Measurements from ENCODE around the gene IP6K3. TPM values are rescaled to one million over a fixed set of nuclear protein-coding genes. Genes with fewer than 3 reads are reported as not detected.

IP6K3 gene
- total RNA-seq, 4 donors from 2014 or later: 0.51 to 0.83 TPM; not detected in 2

- no peaks in the 10 kb centered on the region for H3K27me3 ChIP-seq
- WGBS: 91% methylated on average over 18 of the region's 25 CpGs
- H3K27ac ChIP-seq: no peak overlapping the region
- H3K9me3 ChIP-seq: no peaks in the 10 kb centered on the region
- TF ChIP-seq POLR2A (IDR thresholded peaks at IDR 0.05) (no peak), EP300 (IDR thresholded peaks at IDR 0.05) (no peak), CTCF (IDR thresholded peaks at IDR 0.05) (no peak), POLR2AphosphoS5 (IDR thresholded peaks at IDR 0.05) (no peak)
- no peak overlapping the region for H3K4me3 ChIP-seq
- no peak for DNase-seq (ENCODE audit: low spot score in 2 of 2)
- H3K4me1 ChIP-seq: peaks cover 16% of the 10 kb centered on the region
- H3K36me3 ChIP-seq: peaks cover 100% of the 10 kb centered on the region
Measured at GRCh38 chr6:33777398-33778388, 31.0 kb upstream of the IP6K3 start.

- 86% methylated on average over 8 of the region's 13 CpGs for WGBS
- no peak for DNase-seq (ENCODE audit: low spot score in 2 of 2)
- Histone ChIP-seq H3K27me3 (no peaks in the 10 kb centered on the region), H3K4me1 (peaks cover 25% of the 10 kb centered on the region), H3K27ac (no peak overlapping the region), H3K4me3 (no peak overlapping the region), H3K9me3 (no peaks in the 10 kb centered on the region), H3K36me3 (peaks cover 98% of the 10 kb centered on the region)
- TF ChIP-seq POLR2AphosphoS5 (IDR thresholded peaks at IDR 0.05) (no peak), CTCF (IDR thresholded peaks at IDR 0.05) (no peak), POLR2A (IDR thresholded peaks at IDR 0.05) (no peak), EP300 (IDR thresholded peaks at IDR 0.05) (no peak)
Measured at GRCh38 chr6:33776764-33777163, 30.1 kb upstream of the IP6K3 start.

GRCh38 chr6:33776186-33776585 lies 29.5 kb upstream of the IP6K3 start:
- Histone ChIP-seq H3K4me1 (peaks cover 26% of the 10 kb centered on the region), H3K36me3 (peaks cover 93% of the 10 kb centered on the region), H3K27me3 (no peaks in the 10 kb centered on the region), H3K27ac (no peak overlapping the region), H3K4me3 (no peak overlapping the region), H3K9me3 (no peaks in the 10 kb centered on the region)
- whole genome bisulfite sequencing: 100% methylated on average over 3 of the region's 4 CpGs
- DNase-seq (ENCODE audit: low spot score in 2 of 2): no peak
- TF ChIP-seq EP300 (IDR thresholded peaks at IDR 0.05) (no peak), CTCF (IDR thresholded peaks at IDR 0.05) (no peak), POLR2A (IDR thresholded peaks at IDR 0.05) (no peak), POLR2AphosphoS5 (IDR thresholded peaks at IDR 0.05) (no peak)

GRCh38 chr6:33774774-33775173 lies 28.1 kb upstream of the IP6K3 start:
- no peak overlapping the region for H3K4me3 ChIP-seq
- peaks cover 39% of the 10 kb centered on the region for H3K4me1 ChIP-seq
- H3K27ac ChIP-seq: no peak overlapping the region
- WGBS: 100% methylated on average over 3 of the region's 3 CpGs
- peaks cover 78% of the 10 kb centered on the region for H3K36me3 ChIP-seq
- TF ChIP-seq EP300 (IDR thresholded peaks at IDR 0.05): no peak
- TF ChIP-seq CTCF (IDR thresholded peaks at IDR 0.05): no peak
- TF ChIP-seq POLR2AphosphoS5 (IDR thresholded peaks at IDR 0.05): no peak
- TF ChIP-seq POLR2A (IDR thresholded peaks at IDR 0.05): no peak
- H3K9me3 ChIP-seq: no peaks in the 10 kb centered on the region
- DNase-seq (ENCODE audit: low spot score in 2 of 2): no peak
- H3K27me3 ChIP-seq: no peaks in the 10 kb centered on the region

GRCh38 chr6:33772902-33773472 lies 26.3 kb upstream of the IP6K3 start:
- Histone ChIP-seq H3K4me3 (no peak overlapping the region), H3K36me3 (peaks cover 61% of the 10 kb centered on the region), H3K27ac (no peak overlapping the region), H3K9me3 (no peaks in the 10 kb centered on the region), H3K27me3 (no peaks in the 10 kb centered on the region), H3K4me1 (peaks cover 47% of the 10 kb centered on the region)
- TF ChIP-seq POLR2A (IDR thresholded peaks at IDR 0.05) (no peak), EP300 (IDR thresholded peaks at IDR 0.05) (no peak), CTCF (IDR thresholded peaks at IDR 0.05) (no peak), POLR2AphosphoS5 (IDR thresholded peaks at IDR 0.05) (no peak)
- WGBS: 34% methylated on average over 4 of the region's 6 CpGs
- DNase-seq (ENCODE audit: low spot score in 2 of 2): no peak
